Transverse colon (tissue), 4 donors: ENCODE data around the gene ISG20. TPM values are rescaled to one million over a fixed set of nuclear protein-coding genes. Genes with fewer than 3 reads are reported as not detected.

Experiments
- DNase-seq: peaks from one replicate; pipeline ENCODE4 v3.0.0-alpha.2; 2019
- H3K27ac ChIP-seq, 4 donors: fragments of 200-600 bp; sonication (generic); 2 replicates each; pipeline ENCODE4 v1.5.1; 2016 to 2018; ENCODE audit warnings: inconsistent platforms in 4 of 4
- H3K27me3 ChIP-seq: fragments of 200-600 bp; sonication (generic); 2 replicates; pipeline ENCODE4 v1.5.1; 2017; ENCODE audit warnings: inconsistent platforms
- H3K36me3 ChIP-seq, 4 donors: fragments of 200-600 bp; sonication (generic); 2 replicates each; pipeline ENCODE4 v1.5.1; 2017 to 2019; ENCODE audit warnings: inconsistent platforms in 4 of 4
- H3K4me1 ChIP-seq, 4 donors: fragments of 200-600 bp; sonication (generic); 2 replicates each; pipeline ENCODE4 v1.5.1; 2017 to 2020; ENCODE audit warnings: inconsistent platforms in 4 of 4
- H3K4me3 ChIP-seq, 4 donors: fragments of 200-600 bp; sonication (generic); 1 replicate in 1 of 4; 2 replicates in 3 of 4; pipeline versions ENCODE4 v1.5.1 to v1.6.1; 2017 to 2019; ENCODE audit warnings: inconsistent platforms in 4 of 4
- H3K9me3 ChIP-seq, 2 donors: fragments of 200-600 bp; sonication (generic); 2 replicates each; pipeline ENCODE4 v1.5.1; 2017 to 2019; ENCODE audit warnings: inconsistent platforms in 2 of 2
- EP300 ChIP-seq: sonication (generic); formaldehyde crosslinking; IDR thresholded peaks from one replicate; pipeline ENCODE4 v1.6.1; 2017; ENCODE audit warnings: antibody characterized with exemption, low read depth
- POLR2A ChIP-seq: fragments of 450-650 bp; IDR thresholded peaks from one replicate; pipeline ENCODE4 v1.6.1; 2016; ENCODE audit warnings: antibody characterized with exemption, mild to moderate bottlenecking, moderate library complexity
- POLR2AphosphoS5 ChIP-seq, 3 donors: sonication (generic); formaldehyde crosslinking; IDR thresholded peaks; one replicate each; pipeline ENCODE4 v1.6.1; 2016; ENCODE audit warnings: antibody characterized with exemption in 3 of 3
- WGBS, 2 donors: methylation state at CpG; one replicate each; pipeline ENCODE4 v1.1.5; 2018; ENCODE audit warnings: low coverage in 1 of 2; 5-methylcytosine and 5-hydroxymethylcytosine counted together
- in situ Hi-C, 4 donors: fragments of 200-750 bp; cut with MboI; loops; one replicate each; pipeline versions ENCODE4 v1.15.0 to v1.15.1; 2017; ENCODE audit warnings: low sequenced_read_pairs in 3 of 4, low pct_ligation_motif_present in 1 of 4, low pct_unique_long_range_greater_than_20kb in 1 of 4
- intact Hi-C: fragments of 100-400 bp; cut with DNase I; formaldehyde crosslinking; loops from one replicate; pipeline ENCODE4 v1.15.1; 2023; ENCODE audit warnings: low total_unique reads
- total RNA-seq, 4 donors: library from RNA; depleted of rRNA; stranded (reverse); fragments of >200 nt; gene quantifications; one replicate each; pipeline ENCODE4 v1.1.0, GENCODE V29; 2016
- TF ChIP-seq, protein P1 (sequence below), 5 experiments: fragments of 200-600 bp in 3 of 5; fragments of 450-650 bp in 2 of 5; sonication (generic) in 3 of 5; IDR thresholded peaks; 1 replicate in 2 of 5; 2 replicates in 3 of 5; pipeline ENCODE4 v1.5.1; 2016 to 2017; ENCODE audit warnings: antibody characterized with exemption in 5 of 5, inconsistent platforms in 3 of 5, mild to moderate bottlenecking in 2 of 5, moderate library complexity in 1 of 5

Gene ISG20
- total RNA-seq, 4 donors from 2014 or later: 18.7 to 51.9 (median 38.6) TPM

DNA sequence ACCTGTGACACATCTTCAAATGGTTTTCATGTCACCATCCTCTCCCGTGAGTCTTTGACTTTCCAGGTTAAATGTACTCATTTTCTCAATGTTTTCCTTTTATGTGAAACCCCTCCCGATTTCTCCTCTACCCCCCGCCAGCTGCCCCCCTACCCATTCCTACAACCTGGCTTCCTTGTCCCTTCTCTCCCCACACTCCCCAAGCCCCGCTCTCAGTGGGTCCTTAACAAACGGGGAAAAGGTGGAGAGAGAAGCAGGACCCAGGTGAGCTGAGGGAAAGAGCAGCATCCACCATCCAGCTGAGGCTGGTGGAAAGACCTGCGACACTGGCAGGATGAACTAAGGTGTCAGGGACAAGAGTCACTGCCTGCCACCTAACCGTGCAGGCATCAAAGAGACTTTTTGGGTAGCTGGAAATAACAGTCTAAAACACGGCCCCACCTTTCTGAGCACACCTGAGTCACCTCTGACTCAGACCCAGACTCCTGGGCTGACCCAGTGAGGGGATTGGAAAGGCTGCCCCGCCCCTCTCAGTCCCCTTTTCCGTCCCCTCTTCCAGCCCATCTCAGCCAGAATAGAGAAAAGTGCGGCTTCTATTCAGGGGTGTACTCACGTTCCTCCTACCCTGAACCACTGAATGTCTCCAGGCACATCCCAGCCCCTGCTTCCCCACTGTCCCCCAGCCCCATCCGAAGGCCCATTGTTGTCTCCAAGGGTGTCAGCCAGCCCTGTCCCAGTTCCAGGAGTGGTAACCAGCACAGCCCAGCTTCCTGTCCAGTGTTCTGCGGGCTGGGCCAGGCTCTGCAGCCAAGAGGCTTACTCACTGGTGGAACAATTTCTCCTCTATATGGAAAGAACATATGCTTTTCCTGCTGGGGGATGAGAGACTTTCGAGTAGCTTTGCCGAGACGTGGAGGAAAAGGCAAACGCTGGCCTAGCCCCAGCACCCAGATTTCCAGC, 20.4 kb downstream of the ISG20 start:
- DNase-seq: no peak
- H3K27ac ChIP-seq: no peak overlapping the region
- no peaks in the 10 kb centered on the region for H3K4me1 ChIP-seq
- intact Hi-C loops: loop anchor here (5.0 kb wide), 1 partner anchor 173 kb away; no protein-coding TSS in a partner anchor
- H3K27me3 ChIP-seq: no peaks in the 10 kb centered on the region
- WGBS, 2 donors: 76 to 86% methylated on average over 5 to 18 of the region's 18 CpGs
- in situ Hi-C loops: loop anchor here in 1 of 4 donors (25.0 kb wide), 1 partner anchor 178 kb away; no protein-coding TSS in a partner anchor
- TF ChIP-seq, protein P1, sequence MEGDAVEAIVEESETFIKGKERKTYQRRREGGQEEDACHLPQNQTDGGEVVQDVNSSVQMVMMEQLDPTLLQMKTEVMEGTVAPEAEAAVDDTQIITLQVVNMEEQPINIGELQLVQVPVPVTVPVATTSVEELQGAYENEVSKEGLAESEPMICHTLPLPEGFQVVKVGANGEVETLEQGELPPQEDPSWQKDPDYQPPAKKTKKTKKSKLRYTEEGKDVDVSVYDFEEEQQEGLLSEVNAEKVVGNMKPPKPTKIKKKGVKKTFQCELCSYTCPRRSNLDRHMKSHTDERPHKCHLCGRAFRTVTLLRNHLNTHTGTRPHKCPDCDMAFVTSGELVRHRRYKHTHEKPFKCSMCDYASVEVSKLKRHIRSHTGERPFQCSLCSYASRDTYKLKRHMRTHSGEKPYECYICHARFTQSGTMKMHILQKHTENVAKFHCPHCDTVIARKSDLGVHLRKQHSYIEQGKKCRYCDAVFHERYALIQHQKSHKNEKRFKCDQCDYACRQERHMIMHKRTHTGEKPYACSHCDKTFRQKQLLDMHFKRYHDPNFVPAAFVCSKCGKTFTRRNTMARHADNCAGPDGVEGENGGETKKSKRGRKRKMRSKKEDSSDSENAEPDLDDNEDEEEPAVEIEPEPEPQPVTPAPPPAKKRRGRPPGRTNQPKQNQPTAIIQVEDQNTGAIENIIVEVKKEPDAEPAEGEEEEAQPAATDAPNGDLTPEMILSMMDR (IDR thresholded peaks at IDR 0.05): no peak
- TF ChIP-seq EP300 (no peak), POLR2A (no peak), POLR2AphosphoS5 (IDR thresholded peaks at IDR 0.05) (no peak)
- no peak overlapping the region for H3K4me3 ChIP-seq
- no peaks in the 10 kb centered on the region for H3K36me3 ChIP-seq
- no peaks in the 10 kb centered on the region for H3K9me3 ChIP-seq

DNA sequence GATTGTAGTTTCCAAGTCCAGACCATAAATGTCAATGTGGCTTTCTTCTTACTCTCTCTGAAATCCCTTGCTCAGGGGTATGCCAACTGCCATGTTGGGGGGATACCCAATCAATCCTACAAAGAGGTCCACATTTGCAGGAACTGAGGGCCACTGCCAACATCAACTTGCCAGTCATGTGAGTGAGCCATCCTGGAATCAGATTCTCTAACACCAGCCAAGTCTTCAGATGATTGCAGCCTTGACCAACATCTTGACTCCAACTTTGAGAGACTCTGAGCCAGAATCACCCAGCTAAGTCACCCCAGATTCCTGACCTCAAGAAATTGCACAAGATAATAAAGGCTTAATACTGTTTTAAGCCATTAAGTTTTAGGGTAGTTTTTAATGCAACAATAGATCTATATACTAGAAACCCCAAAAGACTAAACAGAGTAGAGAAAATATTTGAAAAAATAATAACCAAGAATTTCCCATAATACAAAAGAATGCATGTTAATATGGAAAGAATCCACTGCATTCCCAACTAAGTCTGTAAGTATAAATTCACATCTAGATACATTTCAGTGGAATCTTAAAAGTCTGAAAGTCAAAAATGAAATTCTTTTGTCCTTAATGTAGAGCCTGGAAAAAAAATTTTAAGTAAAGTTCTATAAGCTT, 22.4 kb downstream of the ISG20 start:
- in situ Hi-C loops: loop anchor here in 1 of 4 donors (25.0 kb wide), 1 partner anchor 176 kb away; no protein-coding TSS in a partner anchor
- Histone ChIP-seq H3K4me1 (no peaks in the 10 kb centered on the region), H3K36me3 (no peaks in the 10 kb centered on the region), H3K27ac (no peak overlapping the region), H3K4me3 (no peak overlapping the region), H3K9me3 (no peaks in the 10 kb centered on the region), H3K27me3 (no peaks in the 10 kb centered on the region)
- intact Hi-C loops: no loop called here
- no peak for DNase-seq
- TF ChIP-seq POLR2A (no peak), EP300 (no peak), POLR2AphosphoS5 (IDR thresholded peaks at IDR 0.05) (no peak)
- TF ChIP-seq, protein P1 (IDR thresholded peaks at IDR 0.05): no peak

DNA sequence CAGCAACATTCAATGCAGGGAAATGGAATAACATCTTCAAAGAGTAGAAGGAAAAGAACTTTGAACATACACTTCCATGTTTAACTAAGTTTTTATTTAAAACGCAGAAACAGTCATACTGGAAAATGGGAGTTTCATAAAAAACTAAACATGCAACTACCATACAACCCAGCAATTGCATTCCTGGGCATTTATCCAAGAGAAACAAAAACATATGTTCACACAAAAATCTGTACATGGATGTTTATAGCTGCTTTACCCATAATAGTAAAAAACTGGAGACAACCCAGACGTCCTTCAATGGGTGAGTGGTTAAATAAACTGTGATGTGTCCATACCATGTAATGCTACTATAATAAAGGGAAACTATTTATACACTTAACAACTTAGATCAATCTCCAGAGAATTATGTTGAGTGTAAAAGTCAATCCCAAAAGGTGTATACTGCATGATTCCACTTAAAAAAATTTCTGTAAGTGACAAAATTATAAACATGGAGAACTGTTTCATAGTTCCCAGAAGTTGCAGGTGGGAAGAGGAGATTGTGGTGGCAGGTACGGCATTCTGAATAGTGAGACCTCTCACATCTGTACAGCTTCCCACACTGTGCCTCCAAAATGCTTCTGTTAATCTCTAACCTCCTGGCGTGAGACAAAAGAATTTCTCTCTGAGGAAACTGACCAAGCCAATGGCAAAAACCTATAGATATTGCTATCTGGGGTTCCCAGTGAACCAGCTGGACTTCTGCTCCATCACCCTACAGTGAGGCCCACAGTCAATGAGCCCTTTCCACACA, 23.1 kb downstream of the ISG20 start:
- intact Hi-C loops (no loop called here), in situ Hi-C loops (loop anchor here in 1 of 4 donors (25.0 kb wide), 1 partner anchor 175 kb away; no protein-coding TSS in a partner anchor)
- Histone ChIP-seq H3K27ac (no peak overlapping the region), H3K27me3 (no peaks in the 10 kb centered on the region), H3K4me3 (no peak overlapping the region), H3K36me3 (no peaks in the 10 kb centered on the region), H3K9me3 (no peaks in the 10 kb centered on the region), H3K4me1 (no peaks in the 10 kb centered on the region)
- WGBS, 2 donors: 56 to 59% methylated on average over 3 to 4 of the region's 4 CpGs
- TF ChIP-seq, protein P1 (IDR thresholded peaks at IDR 0.05): no peak
- TF ChIP-seq POLR2A: no peak
- no peak for TF ChIP-seq POLR2AphosphoS5 (IDR thresholded peaks at IDR 0.05)
- TF ChIP-seq EP300: no peak
- no peak for DNase-seq
